Left ventricle myocardium superior (tissue), 1 donor: ENCODE data around the gene RPN1. TPM values are rescaled to one million over a fixed set of nuclear protein-coding genes. Genes with fewer than 3 reads are reported as not detected.
"Not testable (repeated sequence)": the region's sequence is repeated elsewhere in the genome, so short reads cannot be mapped to it uniquely, and the experiment has no call there.

Source experiments
- ATAC-seq: fragments of 200-7000 bp; cut with Tn5 transposase; one replicate; pipeline ENCODE4 v1.9.1; 2020; ENCODE audit warnings: mild to moderate bottlenecking, moderate library complexity
- DNase-seq: peaks from one replicate; pipeline ENCODE4 v3.0.0-alpha.2; 2020
- intact Hi-C: fragments of 100-400 bp; cut with micrococcal nuclease; formaldehyde crosslinking; loops from one replicate; pipeline ENCODE4 v1.11.0; 2022
- long read RNA-seq: library from polyadenylated mRNA; unstranded; transcript quantifications from one replicate; pipeline ENCODE4 v2.0.0, GENCODE V29; 2021
- total RNA-seq: library from RNA; stranded (reverse); fragmentation: NEBNext Ultra II Directional; extraction: Animal tissue kit (Norgen Biotek cat#: 25700); gene quantifications from one replicate; pipeline ENCODE4 v1.2.1, GENCODE V29; 2021
- donor health status: DM: no; HTN: yes; CAD: no; lungs with severe emphysema.

RPN1 gene
- 104 TPM for total RNA-seq
- long read RNA-seq, transcript RPN1-201 (10 exons, 2,314 nt) = major isoform, 396 of 414 reads
- long read RNA-seq, partial matches to known transcripts = 10 of 414 reads
- long read RNA-seq, other reads (novel, unspliced or antisense) = 8 of 414 reads

DNA sequence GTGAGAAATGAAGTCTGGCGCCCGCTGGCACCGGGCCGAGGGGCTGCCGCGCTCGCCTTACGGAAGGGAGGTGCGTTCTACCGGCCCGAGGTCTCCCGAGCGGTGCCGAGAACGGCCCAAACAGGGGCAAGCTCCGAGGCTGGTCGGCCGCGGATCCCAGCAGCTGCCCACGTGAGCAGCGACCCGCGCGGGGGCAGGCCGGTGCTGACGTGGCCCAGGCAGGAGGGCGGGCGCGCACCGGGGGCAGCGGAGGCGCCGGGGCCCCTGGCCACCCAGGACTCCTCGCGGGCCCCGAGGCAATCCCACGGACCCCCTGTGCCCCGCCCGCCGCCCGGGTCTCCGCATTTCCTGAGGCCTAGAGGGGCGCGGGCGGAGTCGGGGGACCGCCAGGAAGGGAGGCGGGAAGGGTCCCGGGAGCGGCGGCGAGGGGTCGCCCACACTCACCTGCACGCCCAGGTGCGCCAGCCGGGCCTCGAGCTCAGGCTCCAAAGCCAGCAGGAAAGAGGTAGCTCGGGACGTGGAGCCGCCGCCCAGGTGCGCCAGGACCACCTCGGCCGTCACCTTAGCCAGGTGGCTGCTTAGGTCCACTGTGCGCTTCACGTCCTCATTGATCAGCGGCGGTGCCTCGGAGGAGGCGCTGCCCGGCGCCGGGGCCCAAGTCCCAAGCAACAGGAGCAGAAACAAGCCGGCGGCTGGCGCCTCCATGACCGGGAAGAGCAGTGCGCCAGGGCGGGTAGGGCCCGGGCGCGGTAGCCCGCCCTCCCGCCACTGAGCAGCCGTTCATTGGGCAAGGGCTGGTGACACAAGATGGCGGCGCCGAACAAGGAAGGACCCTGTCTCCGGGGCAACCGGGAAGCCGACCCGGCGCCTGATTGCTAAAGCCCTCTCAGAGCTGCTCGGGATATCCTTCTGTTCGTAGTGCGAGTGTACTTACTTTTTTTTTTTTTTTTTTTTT, at the start of gene RPN1:
Gene RPN1, minus strand, starts transcription at position 723 of the 955 bp plus-strand sequence. Its CDS starts 18 bp downstream, at position 705.
- peak; percentile 99 for ATAC-seq
- intact Hi-C loops = no loop called here
- peak; percentile 98 for DNase-seq

DNA sequence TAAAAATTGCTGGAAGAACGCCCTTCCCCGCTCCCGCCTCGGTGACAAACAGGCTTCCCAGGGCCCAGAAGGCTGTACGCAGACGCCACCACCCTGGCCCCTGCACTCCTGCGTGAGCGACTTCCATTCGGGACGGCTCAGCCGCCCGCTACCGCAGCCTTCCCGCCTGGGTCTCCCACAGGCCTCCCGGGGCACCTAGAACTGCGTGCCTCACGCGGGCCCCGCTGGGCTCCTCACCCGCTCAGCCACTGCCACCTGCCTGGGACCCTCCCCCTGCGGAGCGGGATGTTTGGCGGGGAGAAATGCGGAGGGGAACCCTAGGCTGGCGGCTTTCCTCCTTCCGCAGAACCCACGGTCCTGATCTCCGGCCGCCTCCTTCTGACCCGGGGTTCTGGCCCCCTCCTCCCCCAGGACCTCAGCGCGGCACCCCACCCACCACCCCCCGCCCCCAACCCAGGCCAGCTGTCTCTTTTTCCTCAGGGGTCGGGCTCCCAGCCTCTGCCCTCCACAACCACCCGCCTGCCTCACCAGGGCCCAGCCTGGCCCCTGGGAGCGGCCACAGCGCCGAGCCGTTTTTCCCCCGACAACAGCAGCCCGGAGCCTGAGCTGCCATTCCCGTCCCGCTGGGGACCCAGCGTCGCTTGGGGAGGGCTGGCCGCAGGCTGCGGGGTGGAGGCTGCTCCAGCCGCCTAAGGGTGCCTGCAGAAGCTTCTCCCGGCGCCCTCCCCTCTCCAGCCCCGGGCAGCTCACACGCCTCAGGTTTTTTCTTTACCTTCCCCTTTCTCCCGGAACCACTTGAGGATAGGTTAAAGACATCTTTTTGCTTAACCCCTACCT, 47.8 kb upstream of the RPN1 start:
- intact Hi-C loops = no loop called here
- DNase-seq (peak; percentile 72), ATAC-seq (peak; percentile 89)

DNA sequence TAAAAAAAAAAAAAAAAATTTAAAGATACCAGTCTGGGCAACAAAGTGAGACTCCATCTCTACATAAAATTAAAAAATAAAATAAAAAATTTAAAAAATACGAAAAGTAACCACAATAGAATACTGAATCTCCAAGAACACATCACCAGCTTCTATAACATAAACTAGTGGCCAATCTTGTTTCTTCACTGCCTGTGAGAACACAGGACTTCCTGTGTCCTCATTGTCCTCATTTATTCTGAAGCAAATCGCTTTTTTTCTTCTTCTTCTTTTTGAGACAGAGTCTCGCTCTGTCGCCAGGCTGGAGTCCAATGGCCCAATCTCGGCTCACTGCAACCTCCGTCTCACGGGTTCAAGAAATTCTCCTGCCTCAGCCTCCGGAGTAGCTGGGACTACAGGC, 46.7 kb upstream of the RPN1 start:
- no peak for ATAC-seq
- intact Hi-C loops = no loop called here
- no peak for DNase-seq

DNA sequence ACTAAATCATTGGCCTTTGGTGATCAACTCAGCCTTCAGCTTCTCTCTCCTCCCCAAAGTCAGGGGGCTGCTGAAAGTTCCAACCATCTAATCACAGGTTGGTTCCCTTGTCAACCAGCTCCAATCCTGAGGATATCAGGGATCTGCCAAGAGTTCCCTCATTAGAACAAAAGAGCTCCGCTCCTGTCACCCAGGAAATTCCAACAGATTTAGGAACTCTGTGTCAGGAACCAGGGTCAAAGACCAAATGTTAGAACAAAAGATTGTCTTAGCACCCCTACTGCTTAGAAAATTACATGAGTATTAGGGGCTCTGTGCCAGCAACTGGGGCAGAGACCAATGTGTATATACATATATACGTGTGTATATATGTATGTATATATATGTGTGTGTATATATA, 43.1 kb upstream of the RPN1 start:
- ATAC-seq = no peak
- intact Hi-C loops = no loop called here
- DNase-seq = no peak

DNA sequence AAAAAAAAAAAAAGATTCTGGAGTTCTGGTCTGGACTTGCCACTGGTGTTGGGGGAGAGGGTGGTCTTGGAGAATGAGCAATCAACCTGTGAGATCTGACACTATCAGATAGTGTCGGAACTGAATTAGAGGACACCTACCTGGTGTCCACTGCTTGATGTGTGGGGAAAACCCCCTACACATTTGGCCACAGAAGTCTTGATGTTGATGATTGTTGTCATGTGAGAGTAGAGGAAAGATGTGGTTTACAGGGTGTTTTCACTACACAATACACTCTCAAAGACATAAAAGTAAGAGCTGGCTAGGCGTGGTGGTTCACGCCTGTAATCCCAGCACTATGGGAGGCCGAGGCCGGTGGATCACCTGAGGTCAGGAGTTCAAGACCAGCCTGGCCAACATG, 38.4 kb upstream of the RPN1 start:
- ATAC-seq = no peak
- intact Hi-C loops = no loop called here
- DNase-seq = no peak

DNA sequence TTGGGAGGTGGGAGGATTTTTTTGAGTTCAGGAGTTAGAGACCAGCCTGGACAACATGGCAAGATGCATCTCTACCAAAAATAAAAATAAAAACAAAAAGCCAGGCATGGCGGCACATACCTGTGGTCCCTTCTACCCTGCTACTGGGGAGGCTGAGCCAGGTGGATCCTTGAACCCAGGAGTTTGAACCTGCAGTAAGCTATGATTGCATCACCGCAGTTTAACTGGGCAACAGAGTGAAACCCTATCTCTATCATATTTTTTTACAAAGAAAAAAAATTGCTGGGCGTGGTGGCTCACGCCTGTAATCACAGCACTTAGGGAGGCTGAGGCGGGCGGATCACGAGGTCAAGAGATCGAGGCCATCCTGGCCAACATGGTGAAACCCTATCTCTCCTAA, 35.8 kb upstream of the RPN1 start:
- ATAC-seq (no peak), DNase-seq (no peak)
- intact Hi-C loops = no loop called here

DNA sequence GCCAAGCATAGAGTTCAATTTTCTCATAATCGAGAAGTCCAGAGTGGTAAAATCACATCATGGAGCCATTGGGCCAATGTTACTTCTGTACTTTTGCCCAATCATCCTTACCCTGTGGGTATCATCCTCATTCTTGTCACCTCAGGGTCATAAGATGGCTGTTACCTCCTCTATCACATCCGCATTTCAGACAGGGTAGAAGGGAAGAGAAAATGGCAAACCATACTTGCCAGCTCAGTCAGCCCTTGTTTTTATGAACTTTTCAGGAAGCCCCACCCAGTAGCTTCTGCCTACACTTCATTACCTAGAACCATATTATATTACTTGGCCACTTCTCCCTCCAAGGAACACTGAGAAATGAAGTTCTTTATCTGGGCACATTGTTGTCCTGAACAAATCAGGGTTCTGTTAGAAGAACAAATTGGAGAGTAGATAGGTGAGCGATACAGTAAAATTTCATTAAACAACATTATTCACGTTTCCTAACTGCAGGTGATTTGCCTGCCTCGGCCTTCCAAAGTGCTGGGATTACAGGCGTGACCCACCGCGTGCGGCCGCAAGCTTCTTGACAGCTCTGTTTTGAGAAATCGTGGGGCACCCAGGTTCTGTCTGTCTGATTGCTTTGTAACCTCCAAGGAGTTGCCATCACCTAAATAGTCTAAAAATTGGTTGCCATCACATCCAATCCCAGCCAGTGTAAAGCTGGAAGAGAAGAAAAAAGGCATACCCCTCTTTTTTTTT, 34.5 kb upstream of the RPN1 start:
- intact Hi-C loops = loop anchor here (5.0 kb wide), 1 partner anchor 112 kb away; no protein-coding TSS in a partner anchor
- ATAC-seq (no peak), DNase-seq (no peak)

DNA sequence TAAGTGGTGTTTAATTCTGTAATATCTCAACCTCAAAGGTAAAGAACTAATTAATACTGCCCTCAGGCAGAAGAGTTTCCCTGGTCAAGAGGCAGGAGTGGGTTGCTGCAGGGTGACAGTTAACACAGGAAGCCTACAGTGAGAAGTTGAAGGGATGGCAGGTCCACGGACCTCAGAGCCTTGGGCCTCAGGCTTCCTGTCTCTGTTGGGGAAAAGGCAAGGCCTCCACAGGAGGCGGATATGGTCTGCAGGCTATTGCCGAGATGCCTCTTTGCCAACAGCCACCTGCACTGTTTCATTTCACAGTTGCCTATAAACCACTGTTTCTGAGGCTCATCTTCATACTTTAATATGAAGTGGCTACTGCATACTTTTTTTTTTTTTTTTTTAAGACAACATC, 33.3 kb upstream of the RPN1 start:
- DNase-seq (no peak), ATAC-seq (no peak)
- intact Hi-C loops = loop anchor here (5.0 kb wide), 1 partner anchor 113 kb away; no protein-coding TSS in a partner anchor

DNA sequence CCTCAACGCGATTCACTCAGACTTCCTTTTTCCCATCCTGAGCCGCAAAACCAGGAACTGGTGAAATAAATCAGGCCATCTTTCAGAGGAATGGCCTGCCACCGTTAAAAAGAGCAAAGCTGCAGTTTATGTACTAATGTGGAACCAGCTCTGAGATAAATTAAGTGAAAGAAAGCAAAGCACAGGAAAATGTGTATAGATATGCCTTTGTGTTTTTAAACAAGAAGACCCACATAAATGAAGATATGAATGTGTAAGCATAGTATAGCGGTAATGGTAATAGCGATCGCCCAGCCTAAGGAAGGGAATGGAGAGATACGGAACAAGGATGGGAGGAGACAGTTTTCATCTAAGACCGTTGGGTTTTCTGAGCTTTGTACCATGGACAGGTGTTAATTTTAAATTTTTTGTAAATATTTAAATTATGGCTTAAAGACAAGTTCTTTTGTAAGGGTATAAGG, 30.8 kb upstream of the RPN1 start:
- ATAC-seq (no peak), DNase-seq (no peak)
- intact Hi-C loops = loop anchor here (5.0 kb wide), 1 partner anchor 116 kb away; no protein-coding TSS in a partner anchor

DNA sequence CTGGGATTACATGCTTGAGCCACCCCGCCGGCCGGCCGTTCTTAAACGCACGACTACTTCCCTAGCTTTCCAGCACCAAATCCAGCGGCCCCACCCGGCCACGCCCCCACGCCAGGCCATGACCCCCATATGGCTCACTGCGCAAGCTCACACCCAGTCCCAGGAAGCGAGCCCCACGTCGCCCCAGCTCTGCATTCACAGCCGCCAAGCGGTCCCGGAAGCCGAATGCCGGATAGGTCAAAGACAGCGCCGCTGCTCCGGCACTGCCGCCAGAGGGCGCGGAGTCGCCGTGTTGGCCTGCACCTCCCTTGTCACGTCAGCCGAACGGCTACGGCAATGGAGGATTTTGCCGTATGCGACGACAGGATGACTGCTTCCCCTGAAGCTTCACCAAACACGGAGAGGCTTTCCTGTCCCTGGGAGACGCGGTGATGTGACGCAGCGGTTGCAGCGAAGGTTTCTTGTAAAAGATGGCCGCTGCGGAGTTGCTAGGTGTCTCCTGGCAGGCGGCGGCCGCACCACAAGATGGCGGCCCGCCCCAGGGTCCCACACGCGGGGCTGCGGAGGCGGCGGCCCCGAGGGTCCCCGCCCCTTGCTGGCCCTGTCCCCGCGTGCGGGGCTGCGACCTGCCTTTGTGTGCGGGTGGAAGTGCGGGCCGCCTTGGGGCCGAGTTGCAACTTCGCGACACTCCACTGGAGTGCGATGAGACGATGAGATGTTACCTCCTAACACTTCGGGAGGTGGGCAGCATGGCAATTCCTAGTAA, 30.2 kb upstream of the RPN1 start:
- intact Hi-C loops = loop anchor here (5.0 kb wide), 1 partner anchor 117 kb away; no protein-coding TSS in a partner anchor
- ATAC-seq = peak; percentile 99
- peak; percentile 100 for DNase-seq

DNA sequence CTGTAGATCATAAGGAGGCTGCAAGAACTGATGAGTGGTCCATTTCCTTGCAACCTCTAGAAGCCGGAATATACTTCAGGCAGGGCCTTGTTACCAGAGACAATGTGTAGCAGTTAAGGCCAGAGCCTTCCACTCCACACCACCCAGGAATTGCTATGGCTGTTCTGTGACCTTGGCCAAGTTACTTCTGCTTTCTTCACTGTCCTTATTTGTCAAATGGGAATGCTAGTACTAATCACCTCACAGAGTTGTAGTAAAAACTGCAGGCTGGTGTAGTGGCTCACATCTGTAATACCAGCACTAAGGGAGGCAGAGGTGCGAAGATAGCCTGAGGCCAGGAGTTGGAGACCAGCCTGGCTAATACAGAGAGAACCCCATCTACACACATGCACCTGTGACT, 28.7 kb upstream of the RPN1 start:
- intact Hi-C loops = no loop called here
- no peak for ATAC-seq
- no peak for DNase-seq

DNA sequence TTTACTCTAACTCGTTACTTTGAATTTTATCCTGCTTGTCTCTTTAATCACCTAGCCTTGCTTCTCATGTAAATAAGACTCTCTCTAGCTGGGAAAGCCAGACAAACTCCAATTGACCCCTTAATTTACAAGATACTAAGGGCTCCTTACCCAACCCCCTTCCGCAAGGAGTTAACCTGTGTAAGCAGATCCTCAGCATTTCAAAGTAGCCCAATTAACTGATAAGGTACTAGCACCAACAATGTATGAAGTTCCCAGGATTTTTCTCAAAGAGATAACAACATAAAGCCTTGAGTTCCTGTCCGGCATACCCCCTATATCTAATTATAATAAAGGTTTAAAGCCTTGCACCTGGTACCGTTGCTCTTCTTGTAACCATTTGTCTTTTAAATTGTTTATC, 25.2 kb upstream of the RPN1 start:
- ATAC-seq, intact Hi-C loops, DNase-seq: not testable (repeated sequence)

DNA sequence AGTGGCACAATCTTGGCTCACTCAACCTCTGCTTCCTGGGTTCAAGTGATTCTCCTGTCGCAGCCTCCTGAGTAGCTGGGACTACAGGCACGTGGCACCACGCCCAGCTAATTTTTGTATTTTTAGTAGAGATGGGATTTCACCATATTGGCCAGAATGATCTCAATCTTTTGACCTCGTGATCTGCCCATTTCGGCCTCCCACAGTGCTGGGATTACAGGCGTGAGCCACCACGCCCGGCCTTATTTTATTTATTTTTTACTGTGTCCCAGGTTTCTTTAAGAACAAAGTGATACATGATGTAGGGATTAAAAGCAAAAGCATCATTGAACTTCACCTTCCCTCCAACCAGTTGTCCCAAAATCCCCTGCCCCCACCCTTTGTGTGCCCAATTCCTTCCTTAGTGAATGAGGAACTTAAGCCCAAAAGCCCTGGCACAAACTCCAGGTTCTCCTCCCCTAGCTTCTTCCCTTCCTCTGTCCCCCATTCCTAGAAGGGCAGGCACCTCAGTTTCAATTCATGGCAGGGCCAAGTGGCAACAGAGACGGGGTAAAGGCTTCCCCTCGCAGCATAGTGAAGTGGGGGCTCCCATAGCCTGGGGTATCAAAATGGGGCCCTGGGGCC, 23.7 kb upstream of the RPN1 start:
- intact Hi-C loops = no loop called here
- DNase-seq (no peak), ATAC-seq (peak; percentile 15)

DNA sequence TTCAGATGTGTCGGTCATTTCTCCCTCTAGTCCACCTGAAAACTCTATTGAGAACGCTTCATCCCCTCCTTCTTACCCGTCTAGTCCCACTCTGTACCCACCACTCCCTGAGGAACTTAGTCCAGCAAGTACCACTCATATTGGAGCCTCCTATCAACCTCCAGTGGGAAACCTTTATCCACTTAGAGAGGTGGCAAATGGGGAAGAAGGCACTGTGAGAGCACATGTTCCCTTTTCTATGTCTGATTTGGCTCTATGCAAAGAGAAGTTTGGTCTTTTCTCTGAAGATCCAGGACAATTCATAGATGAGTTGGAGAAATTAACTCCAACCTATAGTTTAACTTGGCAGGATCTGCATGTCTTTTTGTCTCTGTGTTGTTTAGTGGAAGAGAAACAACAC, 17.0 kb upstream of the RPN1 start:
- intact Hi-C loops = no loop called here
- DNase-seq (no peak), ATAC-seq (no peak)

DNA sequence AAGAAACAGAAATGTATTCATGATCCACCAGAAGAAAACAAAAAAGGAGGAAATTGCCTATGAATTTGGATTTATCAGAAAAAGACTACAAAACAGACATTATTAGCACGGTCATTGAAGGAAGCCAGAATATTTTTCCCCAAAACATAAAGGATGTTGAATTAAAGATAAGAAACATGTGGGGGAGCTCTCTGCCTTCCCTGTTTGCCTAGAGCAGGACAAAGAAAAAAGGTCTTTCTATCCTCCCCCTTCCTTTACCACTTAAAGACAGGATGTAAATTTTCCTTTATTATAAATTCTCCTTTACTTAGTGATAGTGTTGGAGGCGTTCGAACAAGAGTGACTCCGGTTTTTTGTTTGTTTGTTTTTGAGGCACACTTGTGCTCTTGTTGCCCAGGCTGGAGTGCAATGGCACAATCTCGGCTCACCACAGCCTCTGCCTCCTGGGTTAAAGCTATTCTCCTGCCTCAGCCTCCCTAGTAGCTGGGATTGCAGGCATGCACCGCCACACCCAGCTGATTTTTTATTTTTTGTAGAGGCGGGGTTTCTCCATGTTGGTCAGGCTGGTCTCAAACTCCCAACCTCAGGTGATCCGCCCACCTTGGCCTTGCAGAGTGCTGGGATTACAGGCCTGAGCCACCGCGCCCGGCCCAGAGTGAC, 14.9 kb upstream of the RPN1 start:
- intact Hi-C loops = no loop called here
- ATAC-seq = no peak

DNA sequence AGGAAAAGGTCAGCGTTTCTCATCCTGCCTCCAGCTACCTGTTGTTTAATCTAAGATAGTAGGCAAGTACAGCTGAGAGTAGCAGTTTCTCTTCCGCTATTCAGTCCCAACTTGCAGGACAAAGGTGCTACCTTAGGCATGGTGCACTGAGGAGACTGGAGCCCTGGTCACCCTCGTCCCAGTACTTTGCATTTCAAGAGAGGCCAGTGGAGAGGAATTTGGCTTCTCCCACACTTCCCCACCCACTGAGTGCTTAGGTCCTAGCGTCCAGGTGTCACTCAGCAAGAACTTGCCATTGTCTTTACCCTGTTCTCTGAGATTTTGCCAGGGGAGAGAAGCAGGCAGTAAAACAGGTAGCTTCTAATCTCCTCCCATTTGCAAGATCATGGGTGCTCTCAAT, 12.5 kb upstream of the RPN1 start:
- ATAC-seq = no peak
- intact Hi-C loops = no loop called here
- DNase-seq = no peak

More for the DNA sequence above, 14.9 kb upstream of the RPN1 start:
- no peak for DNase-seq

DNA sequence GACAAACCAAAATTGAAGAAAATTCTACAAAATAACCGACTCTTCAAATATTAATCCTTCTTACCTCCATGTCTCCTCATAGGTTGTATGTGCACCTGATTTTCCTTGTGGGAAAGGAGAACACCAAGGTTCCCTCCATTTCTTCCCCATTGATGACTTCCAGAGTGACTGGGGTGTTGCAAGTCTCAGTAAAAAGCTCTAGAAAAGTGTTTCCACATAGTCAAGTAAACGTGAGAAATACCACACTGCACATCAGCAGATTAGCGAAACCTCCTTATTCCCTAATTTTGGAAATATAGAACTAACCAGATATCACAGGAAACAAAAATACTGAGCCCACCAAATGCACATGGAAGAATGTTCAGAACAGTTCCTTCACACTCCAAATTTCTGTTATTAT, 4.9 kb upstream of the RPN1 start:
- intact Hi-C loops = no loop called here
- no peak for DNase-seq
- no peak for ATAC-seq
